GM18520 (cell line): ENCODE measurements around the gene PC.
"Not testable (repeated sequence)": the region's sequence is repeated elsewhere in the genome, so short reads cannot be mapped to it uniquely, and the experiment has no call there.

Source experiments
- ATAC-seq: cut with Tn5 transposase; IDR thresholded peaks from one replicate; pipeline ENCODE4 v1.9.1; 2021; ENCODE audit not compliant: unreplicated experiment

Gene PC

GRCh38 chr11:66958232-66958955 is at the start of gene PC:
Gene PC, minus strand, starts transcription at chr11:66958383. Its CDS starts 86,224 bp downstream, at chr11:66872159.
- ATAC-seq = peak; percentile 76

GRCh38 chr11:67007126-67007525 is 48.9 kb upstream of the PC start:
- ATAC-seq = no peak

- ATAC-seq = no peak
These were observed 48.1 kb upstream of the PC start for GRCh38 chr11:67006029-67006884.

- not testable (repeated sequence) for ATAC-seq
These were observed 47.0 kb upstream of the PC start for GRCh38 chr11:67005200-67005599.

GRCh38 chr11:67002921-67003411 is 44.8 kb upstream of the PC start:
- no peak for ATAC-seq

- no peak for ATAC-seq
These were observed 44.2 kb upstream of the PC start for GRCh38 chr11:67002297-67002913.

GRCh38 chr11:67001332-67001731 is 43.1 kb upstream of the PC start:
- no peak for ATAC-seq

- ATAC-seq = no peak
These were observed 41.4 kb upstream of the PC start for GRCh38 chr11:66999555-66999954.

- ATAC-seq = no peak
These were observed 38.6 kb upstream of the PC start for GRCh38 chr11:66996609-66997273.

GRCh38 chr11:66992041-66992440 is 33.9 kb upstream of the PC start:
- ATAC-seq = no peak

- not testable (repeated sequence) for ATAC-seq
These were observed 31.2 kb upstream of the PC start for GRCh38 chr11:66989360-66989759.

- not testable (repeated sequence) for ATAC-seq
These were observed 30.6 kb upstream of the PC start for GRCh38 chr11:66988741-66989140.

- ATAC-seq = no peak
These were observed 29.9 kb upstream of the PC start for GRCh38 chr11:66987924-66988637.

GRCh38 chr11:66987158-66987620 is 29.0 kb upstream of the PC start:
- no peak for ATAC-seq

GRCh38 chr11:66986178-66986545 is 28.0 kb upstream of the PC start:
- no peak for ATAC-seq

GRCh38 chr11:66985508-66986177 is 27.5 kb upstream of the PC start:
- ATAC-seq = no peak

GRCh38 chr11:66983275-66983924 is 25.2 kb upstream of the PC start:
- ATAC-seq = no peak

- ATAC-seq = no peak
These were observed 23.9 kb upstream of the PC start for GRCh38 chr11:66981976-66982578.
